CD4-positive, alpha-beta T cell treated with Interleukin-17A for 4 hours (primary cell): ENCODE results near the gene GNB5.
"Not testable (repeated sequence)": the region's sequence is repeated elsewhere in the genome, so short reads cannot be mapped to it uniquely, and the experiment has no call there.

Experiments
- DNase-seq: peaks from one replicate; pipeline ENCODE4 v3.0.0-alpha.2; 2020; ENCODE audit warnings: mixed read lengths

Gene GNB5

DNA sequence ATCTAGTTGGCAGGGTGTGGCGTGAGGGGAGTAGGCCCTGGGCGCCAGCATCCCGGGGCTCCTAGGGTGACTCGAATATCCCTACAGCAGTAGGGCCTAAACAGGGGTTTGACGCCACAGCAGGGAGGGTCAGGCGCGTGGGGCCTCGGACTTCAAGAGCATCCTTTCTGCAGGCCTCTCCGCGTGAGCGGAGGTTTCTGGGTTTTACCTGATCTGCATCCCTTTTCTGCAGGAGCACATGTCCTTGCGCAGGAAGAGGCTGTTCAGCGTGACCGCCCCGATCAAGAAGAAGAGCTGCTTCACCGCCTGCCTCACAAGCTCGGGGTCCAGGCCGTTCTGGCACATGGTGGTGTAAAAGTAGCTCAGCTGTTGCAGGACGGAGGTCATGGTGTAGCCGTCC lies 13.5 kb upstream of the GNB5 start:
- DNase-seq, result no peak

DNA sequence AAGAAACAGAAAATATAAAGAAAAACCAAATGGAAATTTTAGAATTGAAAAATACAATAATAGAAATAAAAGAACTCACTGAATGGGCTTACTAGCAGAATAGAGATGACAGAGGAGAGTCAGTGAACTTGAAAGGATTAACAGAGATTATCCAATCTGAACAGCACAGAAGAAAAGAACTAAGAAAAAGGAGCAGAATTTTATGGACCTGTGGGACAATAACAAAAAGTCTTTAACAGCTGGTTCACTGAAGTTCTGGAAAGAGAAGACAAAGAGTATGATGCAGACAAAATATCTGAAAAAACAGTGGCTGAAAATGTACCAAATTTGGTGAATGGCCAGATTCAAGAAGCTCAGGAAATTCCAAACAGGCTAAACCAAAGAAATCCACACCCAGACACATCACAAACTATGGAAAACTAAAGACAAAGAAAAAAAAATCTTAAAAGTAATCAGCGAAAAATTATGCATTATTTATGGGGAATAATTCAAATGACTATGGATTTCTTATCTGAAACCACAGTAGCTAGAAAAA lies 9.7 kb upstream of the GNB5 start:
- DNase-seq, result no peak

DNA sequence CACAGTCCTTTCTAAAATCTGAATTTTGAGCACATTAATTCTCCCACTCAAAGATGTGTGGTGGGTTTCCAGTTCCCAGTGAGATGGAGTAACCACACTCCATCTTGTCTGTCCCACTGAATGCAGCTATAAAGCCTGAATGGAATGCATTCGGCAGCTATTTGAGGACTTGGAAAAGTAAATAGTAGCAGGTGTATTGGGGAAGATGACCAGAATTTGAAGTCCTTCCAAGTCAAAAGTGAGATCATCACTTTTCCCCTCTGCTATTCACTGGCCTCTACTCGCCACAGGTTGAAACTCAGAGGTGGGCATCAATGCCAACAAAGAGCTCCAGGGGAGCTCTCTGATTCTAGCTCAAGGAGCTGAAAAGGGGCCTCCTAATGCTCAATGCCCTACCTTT lies 8.1 kb upstream of the GNB5 start:
- no peak for DNase-seq

DNA sequence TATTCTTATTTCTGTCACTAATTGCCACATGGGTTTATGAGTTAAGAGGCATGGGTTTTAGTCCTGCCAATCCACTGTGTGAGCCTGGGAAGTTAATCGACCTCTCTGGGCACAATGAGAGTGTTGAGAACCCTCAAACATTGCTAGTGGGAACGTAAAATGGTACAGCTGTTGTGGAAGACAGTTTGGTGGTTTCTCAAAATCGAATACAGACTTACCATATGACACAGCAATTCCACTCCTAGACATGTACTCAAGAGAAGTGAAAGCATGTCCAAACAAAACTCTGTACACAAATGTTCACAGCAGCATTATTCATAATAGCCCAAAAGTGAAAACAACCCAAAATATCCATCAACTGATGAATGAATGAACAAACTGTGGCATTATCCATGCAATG lies 5.7 kb upstream of the GNB5 start:
- DNase-seq, result no peak

DNA sequence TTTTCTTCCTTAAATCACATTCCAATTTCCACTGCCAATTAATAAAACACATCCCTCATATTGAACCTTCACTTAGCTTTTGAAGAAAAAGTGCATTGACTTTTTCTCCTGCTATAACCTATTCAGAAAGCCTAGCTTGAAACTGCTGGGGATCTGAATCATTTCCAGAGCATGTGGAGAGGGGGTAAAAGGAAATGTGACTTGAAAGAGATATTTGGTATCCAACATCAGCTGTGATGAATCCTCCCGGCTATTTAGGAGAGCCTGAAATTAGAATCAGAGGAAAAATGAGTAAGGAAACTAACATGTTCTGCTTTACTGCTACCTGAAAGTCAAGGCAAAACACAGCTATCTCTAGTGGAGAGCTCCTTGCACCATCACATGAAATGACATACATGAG lies 2.6 kb upstream of the GNB5 start:
- no peak for DNase-seq

DNA sequence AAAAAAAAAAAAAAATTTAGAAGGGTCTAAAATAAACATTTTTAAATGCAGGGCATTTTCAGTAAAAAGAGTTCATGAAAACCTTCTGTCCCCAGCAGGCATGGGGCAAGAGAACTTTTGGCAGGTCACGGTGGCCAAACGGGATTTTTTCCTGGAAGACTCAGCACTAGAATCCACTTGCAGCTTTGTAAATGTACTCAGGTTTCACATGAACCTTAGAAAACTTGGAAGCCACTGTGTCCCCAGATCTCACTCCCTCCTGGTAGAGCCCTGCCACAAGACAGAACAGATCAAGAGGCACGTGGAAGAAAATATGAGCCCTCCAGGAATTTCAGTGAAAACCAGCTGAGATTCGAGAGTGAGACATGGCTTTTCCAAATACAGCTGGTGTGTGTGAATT lies 2.1 kb upstream of the GNB5 start:
- DNase-seq, result no peak

DNA sequence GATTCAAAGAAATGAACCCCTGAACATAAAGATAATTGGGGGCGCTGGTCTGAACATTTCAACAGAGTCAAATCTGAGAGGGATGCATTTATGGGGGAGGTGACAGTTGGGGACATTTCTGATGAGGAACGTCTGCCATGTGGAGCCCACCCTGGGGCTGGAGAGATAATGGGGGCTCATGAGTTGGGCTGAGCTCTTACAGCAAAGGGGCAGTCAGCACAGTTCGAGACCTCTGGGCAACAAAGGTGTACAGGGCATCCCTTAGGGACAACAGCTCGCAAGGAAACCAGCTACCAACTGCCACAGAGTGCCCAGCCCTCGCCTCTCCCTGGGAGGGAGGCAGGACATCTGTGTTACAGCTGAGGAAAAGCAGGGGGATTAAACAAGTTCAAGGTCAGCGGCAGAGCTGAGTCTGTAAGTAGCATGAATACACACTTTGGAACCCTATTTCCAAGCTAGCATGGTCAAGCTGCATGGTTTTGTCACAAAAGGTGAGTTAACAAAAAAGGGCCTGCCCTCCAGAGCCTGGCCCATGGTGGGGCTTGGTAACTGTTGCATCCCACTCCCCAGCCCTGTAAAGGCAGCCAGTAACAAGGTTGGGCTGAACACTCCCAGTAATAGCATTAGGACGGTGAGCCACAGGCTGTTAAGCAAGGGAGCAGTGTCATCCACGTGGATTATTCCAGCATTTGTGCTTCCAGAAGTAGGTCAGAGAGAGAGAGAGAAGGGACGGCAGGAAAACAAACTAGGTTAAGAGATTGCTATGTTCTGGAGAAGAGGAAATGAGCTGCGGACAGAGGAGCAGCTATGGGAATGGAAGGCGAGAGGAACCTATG lies 4.3 kb downstream of the GNB5 start:
- no peak for DNase-seq

DNA sequence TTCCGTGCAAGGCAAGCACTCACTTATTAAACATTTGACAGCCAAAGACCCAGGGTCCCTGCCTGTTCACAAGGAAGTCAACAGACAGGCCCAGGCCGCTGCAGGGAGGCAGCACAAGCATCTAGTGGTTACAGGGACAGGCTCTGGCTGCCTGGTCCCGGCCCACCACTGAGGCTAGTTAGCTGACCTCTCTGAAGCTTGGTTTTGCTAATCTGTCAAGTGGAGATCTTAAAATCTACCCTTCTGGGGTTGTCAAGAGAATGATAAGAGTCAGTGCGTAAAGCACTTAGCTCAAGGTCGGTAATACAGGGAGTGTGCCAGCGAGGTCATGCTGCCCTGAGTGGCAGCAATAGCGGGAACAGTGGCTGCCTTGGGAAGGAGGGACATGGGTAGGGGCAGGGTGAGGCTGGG lies 6.0 kb downstream of the GNB5 start:
- DNase-seq, result no peak

DNA sequence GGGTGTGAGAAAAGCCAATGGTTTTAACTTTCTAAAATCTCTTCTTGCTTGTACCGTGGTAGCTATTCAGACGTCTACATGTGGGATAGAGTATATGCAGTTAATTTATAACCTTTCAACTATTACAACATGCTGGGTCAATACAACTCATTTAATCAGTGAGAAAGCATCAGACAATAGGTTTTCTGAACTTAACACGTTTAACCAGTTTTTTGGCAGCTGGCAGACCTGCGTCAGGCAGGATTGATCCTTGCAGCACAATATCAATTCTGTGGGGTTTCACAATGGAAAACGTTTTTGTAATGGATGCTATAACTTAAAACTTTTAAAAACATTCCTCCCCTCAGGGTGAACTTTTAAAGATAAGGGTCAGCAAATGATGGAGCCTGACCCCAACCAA lies 6.5 kb downstream of the GNB5 start:
- DNase-seq, result no peak

DNA sequence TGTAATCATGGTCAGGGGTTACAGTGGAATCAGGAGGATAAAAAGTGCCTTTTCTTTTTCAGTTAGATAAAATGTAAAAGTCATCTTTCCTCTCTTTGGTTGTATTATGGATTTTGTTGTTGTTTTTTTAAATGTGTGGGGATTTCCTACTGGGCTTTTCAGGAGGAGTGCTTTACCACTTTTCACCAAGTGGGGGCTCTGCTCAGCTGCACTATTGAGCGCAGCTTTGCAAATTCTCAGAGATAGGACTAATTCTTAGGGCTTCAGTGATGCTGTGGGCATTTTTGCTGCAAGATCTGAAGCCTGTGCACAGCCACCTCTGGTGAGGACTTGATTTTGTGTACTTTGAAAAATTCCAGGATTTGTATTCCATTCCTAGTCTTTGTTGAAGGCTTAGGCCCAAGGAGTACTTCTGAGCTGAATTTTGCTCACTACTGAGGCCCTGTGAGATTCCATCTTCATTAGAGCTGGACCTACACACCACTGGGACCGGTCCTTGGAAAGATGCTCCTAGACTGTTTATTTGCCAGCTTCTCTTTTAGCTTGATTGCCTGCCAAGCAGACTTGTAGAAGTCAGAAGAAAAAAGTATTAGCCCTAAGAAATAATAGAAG lies 7.5 kb downstream of the GNB5 start:
- DNase-seq, result peak; percentile 29

DNA sequence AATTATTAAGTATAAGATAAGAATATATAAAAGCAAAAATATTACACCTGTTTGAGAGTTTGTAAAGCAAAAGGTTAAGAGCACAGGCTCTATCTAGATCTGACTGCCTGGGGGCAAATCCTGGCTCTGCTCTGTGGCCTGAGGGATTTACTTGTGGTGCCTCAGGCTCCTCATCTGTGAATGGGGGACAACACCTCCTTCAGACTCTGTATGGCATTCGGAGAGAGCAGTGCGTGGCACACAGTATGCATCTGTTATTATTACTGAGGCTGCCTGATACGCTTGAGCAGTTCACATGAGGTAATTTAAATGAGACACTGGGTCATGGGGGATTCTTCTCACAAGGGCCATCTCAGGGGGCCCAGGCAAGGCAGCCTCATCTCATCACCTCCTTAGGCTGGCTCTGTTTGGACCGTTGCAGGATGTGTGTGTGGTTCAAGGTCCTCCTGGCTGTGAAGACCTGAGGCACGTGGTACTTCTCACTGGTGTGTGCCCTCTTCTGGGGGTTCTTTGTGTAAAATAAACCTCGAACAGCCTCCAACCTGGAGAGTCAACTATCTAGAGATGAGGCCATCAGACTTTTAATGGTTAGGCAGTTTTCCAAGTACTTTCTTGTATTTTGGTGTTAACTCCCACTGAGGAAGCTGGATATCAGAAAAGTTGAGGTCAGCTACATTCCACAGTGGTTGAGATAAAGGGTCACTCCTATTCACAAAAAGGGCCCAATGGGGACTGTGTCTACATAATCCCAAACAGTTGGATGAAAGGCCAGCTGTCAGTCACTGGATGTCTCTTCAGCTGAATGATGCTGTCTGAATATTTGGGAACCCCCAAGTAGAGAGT lies 9.0 kb downstream of the GNB5 start:
- no peak for DNase-seq

DNA sequence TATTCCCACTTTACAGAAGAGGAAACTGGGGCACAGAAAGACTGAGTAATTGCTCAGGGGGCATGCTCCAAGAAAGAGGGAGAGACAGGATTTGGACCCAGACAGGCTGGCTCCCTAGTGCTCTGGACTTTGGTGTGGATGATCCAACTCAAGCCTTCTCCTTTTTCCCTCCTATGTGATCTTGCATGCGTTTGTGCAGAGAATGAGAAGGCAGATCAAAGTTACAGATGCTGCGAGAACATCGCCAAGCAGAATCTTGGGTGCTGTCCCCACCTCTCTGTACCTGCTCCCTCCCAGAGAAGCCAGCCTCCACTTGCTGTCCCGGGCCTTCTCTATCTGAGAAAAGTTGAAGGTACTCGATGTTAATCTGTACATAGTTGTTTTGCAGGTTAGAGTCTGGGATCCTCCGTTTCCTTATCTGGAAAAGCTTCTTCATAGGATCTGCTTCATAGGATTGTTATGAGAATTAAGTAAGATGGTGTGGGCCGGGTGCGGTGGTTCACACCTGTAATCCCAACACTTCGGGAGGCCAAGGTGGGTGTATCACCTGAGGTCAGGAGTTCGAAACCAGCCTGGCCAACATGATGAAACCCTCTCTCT lies 10.2 kb downstream of the GNB5 start:
- DNase-seq, result no peak

DNA sequence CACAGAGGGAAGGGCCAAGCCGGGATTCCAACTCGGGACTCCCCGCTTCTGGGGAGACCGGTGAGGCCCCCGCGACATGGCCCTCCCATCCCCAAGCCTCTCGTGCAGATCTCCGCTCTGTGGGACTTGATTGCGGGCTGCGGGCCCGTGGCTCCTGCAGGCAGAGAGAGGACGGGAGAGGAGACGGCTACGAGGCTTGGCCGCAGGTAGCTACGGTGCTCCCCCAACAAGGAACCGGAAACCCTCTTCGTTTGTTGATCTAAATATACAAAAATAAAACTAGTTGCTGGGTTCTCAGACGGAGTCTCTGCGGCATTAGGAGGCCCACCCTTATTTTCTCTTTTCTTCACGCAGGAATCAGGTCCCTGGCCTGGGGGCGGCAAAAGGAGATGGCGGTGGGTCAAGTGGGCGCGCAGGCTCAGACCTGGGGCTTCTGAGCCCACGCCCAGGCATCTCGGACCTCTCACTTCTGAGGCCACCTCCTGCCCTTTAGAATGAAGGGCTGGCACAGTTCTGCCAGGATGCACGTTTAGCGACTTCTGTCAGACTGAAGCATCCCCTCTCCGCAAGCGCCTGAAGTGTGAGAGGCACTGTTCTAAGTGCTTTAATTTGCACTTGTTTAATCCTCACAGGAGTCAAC lies 10.9 kb downstream of the GNB5 start:
- DNase-seq, result peak; percentile 59

DNA sequence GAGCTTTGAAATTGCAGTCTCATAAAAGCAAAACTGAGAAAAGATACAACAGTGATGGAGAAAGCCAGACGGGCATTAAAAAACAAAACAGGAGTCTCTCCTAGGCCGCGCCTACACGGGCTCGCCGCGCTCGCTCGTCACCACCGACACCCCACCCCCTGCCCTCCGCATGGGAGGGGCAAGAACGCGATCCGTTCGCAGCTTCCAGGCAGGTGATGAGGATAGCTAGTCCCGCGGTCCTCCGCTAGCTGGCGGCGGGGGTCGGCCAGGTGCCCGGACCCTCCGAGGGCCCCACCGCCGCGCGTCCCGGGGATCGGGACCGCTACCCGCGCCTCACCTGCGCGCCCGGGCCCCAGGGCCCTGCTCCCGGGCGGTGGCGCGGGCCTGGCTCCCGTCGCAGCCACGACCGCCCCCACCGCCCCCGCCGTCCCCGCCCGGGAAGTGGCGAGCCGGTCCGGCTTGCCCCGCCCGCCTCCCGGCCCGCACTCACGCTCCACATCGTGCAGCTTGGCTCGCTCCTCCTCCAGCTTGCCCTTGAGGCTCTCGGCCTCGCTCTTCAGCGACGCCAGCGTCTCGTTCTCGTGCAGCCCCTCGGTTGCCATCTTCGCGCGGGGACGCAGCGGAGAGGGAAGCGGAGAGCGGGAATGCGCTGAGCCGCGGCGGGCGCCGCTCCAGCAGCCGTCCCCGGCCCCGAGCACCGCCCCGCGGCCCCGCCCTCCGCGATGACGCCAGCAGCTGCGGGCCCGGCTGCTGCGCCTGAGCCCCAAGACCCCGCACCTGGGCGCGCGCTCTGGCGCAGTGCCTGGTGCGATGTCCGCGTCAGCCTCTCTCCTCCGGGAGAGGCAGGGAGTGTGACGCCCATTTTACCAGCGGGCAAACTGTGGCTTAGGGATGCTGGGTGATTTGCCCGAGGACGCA lies 11.7 kb downstream of the GNB5 start:
- DNase-seq, result peak; percentile 92

DNA sequence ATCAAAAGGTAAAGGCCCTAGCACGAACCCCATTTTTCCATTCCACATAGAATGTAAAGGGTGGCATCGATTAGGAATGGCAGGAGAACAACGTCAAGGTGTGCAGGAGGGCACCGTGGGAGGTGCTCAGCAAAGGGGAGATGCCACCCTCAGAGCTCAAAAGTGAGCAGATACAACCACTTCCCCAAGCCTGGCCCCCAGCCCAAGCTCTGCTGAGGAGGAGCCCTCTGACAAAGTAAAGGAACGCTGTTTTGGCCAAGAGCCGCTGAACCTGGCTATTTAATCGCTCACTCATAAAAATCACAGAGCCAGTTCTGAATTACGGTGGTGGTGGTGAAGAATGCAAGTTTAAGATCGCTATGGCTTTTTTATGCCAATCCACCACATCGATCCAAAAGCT lies 12.4 kb downstream of the GNB5 start:
- DNase-seq, result peak; percentile 9

DNA sequence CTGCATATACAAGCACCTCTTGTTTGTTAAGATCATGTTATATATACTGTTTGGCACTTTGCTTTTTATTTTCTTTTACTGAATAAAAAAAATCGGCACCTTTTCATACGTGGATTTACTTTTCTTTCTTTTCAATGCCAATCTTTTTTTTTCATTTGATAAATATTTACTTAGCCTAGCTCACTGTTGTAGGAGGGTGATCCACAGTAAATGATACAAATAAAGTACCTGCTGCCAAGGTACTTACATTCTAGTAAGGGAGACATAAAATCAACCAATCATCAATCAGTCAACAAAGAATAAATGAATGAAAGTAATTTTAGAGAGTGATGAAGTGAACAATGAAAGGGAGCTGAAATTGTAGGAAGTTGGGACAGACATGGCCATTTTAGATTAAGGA lies 18.3 kb downstream of the GNB5 start:
- no peak for DNase-seq

DNA sequence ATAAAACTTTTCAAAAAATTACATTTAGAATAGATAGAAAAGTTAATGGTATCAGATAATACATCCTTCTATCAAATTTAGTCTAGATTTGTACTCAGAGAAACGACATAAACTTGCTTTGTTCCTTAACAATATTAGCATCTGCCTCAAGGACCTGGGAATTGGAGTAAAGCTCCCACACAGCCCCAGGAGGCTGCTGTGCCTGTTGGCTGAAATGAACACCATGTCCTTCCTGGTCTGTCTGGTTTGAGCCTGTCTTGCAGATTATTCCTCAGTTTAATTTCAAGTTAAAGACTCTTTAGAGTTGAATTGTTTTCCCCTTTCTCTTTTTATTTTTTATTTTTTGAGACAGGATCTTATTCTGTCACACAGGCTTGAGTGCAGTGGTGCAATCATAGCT lies 19.4 kb downstream of the GNB5 start:
- no peak for DNase-seq

DNA sequence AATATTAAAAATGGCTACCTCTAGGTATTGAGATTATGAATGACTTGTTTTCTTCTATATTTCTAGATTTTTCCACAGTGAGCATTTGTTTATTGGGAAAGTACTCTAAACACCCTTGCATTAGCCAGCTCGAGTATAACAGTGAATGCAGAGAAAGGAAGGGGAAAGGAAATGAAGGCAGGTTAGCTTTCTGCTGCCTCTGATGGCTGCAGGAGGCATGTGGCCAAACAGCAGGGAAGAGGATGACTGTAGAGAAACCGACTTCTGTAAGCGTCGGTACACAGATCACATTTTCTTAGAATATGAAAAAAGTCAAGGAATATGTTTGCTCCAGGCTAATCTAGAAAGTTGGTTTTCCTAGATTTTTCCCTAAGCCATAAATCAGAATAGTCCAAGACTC lies 19.8 kb downstream of the GNB5 start:
- peak; percentile 42 for DNase-seq

DNA sequence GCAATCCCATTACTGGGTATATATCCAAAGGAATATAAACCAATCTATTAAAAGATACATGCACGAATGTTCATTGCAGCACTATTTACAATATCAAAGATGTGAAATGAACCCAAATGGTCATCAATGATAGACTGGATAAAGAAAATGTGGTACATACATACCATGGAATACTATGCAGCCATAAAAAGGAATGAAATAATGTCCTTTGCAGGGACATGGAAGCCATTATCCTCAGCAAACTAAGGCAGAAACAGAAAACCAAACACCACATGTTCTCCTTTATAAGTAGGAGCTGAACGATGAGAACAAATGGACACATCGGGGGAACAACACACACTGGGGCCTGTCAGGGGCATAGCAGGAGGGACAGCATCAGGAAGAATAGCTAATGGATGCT lies 21.0 kb downstream of the GNB5 start:
- DNase-seq, result not testable (repeated sequence)

DNA sequence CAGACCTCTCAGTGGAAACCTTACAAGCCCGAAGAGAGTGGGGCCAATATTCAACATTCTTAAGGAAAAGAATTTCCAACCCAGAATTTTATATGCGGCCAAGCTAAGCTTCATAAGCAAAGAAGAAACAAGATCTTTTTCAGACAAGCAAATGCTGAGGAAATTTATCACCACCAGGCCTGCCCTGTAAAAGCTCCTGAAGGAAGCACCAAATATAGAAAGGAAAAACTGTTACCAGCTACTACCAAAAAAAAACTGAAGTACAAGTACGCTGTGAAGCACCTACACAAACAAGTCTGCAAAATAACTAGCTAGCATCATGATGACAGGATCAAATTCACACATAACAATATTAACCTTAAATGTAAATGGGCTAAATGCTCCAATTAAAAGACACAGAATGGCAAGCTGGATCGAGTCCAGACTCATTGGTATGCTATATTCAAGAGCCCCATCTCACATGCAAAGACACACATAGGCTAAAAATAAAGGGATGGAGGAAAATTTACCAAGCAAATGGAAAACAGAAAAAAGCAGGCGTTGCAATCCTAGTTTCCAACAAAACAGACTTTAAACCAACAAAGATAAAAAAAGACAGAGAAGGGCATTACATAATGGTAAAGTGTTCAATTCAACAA lies 25.6 kb downstream of the GNB5 start:
- not testable (repeated sequence) for DNase-seq
